Nephron progenitor cell (in vitro differentiated cells): ENCODE data around the gene PES1.
"Not testable (repeated sequence)": the region's sequence is repeated elsewhere in the genome, so short reads cannot be mapped to it uniquely, and the experiment has no call there.

Source experiments
- DNase-seq: peaks from one replicate; pipeline ENCODE4 v3.0.0; 2021
- H3K27ac Mint-ChIP-seq: 2 replicates; pipeline ENCODE4 v1.8.0; 2021; ENCODE audit warnings: mild to moderate bottlenecking, moderate library complexity, mixed read lengths
- H3K27me3 Mint-ChIP-seq: 2 replicates; pipeline ENCODE4 v1.8.0; 2021; ENCODE audit warnings: mild to moderate bottlenecking, low read depth, mixed read lengths; ENCODE audit not compliant: poor library complexity
- H3K36me3 Mint-ChIP-seq: 2 replicates; pipeline ENCODE4 v1.8.0; 2021; ENCODE audit warnings: low read depth, mixed read lengths
- H3K4me1 Mint-ChIP-seq: 2 replicates; pipeline ENCODE4 v1.8.0; 2021; ENCODE audit warnings: mixed read lengths
- H3K4me3 Mint-ChIP-seq: 2 replicates; pipeline ENCODE4 v1.8.0; 2021; ENCODE audit warnings: mild to moderate bottlenecking, moderate library complexity, mixed read lengths
- H3K9me3 Mint-ChIP-seq: 2 replicates; pipeline ENCODE4 v1.8.0; 2021; ENCODE audit warnings: mild to moderate bottlenecking, moderate library complexity, mixed read lengths
- TF ChIP-seq, protein P1 (sequence below): fragments of 200-600 bp; sonication (generic); IDR thresholded peaks from 2 replicates; pipeline ENCODE4 v1.5.0; 2021; ENCODE audit warnings: antibody characterized with exemption

Gene PES1

DNA sequence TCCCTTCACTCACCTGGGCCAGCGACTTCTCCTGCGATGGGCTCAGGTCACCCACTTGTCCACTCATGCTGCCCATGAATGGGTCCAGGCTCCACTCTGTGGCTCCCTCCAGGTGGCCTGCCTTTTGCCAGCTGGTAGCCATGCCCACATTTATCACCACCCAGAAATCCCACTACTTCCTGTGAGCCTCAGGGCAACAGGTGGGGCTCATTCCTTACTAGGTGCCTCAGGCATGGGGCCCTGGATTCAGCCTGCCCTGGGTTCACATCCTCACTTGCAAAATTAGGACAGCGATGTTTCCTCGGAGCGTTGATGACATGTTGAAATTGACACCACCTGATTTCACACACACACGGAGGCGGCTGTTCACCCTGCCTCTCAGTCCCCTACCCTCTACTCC lies 45.1 kb downstream of the PES1 start, which contains the start of gene SEC14L6:
Gene SEC14L6, minus strand, starts transcription at position 126 of the 400 bp plus-strand sequence. Its CDS starts 59 bp downstream, at position 67.
- peaks cover 39% of the 10 kb centered on the region for H3K4me1 Mint-ChIP-seq
- H3K27me3 Mint-ChIP-seq: peaks cover 41% of the 10 kb centered on the region
- H3K27ac Mint-ChIP-seq: no peak within 1 kb of the TSS
- peaks cover 6% of the 10 kb centered on the region for H3K9me3 Mint-ChIP-seq
- no peaks in the 10 kb centered on the region for H3K36me3 Mint-ChIP-seq
- no peak within 1 kb of the TSS for H3K4me3 Mint-ChIP-seq
- TF ChIP-seq, protein P1, sequence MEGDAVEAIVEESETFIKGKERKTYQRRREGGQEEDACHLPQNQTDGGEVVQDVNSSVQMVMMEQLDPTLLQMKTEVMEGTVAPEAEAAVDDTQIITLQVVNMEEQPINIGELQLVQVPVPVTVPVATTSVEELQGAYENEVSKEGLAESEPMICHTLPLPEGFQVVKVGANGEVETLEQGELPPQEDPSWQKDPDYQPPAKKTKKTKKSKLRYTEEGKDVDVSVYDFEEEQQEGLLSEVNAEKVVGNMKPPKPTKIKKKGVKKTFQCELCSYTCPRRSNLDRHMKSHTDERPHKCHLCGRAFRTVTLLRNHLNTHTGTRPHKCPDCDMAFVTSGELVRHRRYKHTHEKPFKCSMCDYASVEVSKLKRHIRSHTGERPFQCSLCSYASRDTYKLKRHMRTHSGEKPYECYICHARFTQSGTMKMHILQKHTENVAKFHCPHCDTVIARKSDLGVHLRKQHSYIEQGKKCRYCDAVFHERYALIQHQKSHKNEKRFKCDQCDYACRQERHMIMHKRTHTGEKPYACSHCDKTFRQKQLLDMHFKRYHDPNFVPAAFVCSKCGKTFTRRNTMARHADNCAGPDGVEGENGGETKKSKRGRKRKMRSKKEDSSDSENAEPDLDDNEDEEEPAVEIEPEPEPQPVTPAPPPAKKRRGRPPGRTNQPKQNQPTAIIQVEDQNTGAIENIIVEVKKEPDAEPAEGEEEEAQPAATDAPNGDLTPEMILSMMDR: no peak
- no peak for DNase-seq

DNA sequence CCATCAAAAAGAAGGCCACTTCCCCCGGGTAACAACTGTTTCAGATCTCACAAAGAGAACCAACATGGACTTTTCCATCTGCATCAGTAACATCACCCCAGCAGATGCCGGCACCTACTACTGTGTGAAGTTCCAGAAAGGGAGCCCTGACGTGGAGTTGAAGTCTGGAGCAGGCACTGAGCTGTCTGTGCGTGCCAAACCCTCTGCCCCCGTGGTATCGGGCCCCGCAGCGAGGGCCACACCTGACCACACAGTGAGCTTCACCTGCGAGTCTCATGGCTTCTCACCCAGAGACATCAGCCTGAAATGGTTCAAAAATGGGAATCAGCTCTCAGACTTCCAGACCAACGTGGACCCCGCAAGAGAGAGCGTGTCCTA lies 48.9 kb downstream of the PES1 start:
- Mint-ChIP-seq H3K4me1 (peaks cover 43% of the 10 kb centered on the region), H3K9me3 (peaks cover 6% of the 10 kb centered on the region), H3K27ac (no peak overlapping the region), H3K36me3 (no peaks in the 10 kb centered on the region), H3K27me3 (peaks cover 46% of the 10 kb centered on the region), H3K4me3 (peak overlapping the region; percentile 83)
- TF ChIP-seq, protein P1: no peak
- DNase-seq: no peak

- Mint-ChIP-seq H3K27me3 (peaks cover 43% of the 10 kb centered on the region), H3K36me3 (no peaks in the 10 kb centered on the region), H3K27ac (no peak overlapping the region), H3K9me3 (peaks cover 6% of the 10 kb centered on the region), H3K4me3 (peak overlapping the region; percentile 83), H3K4me1 (peaks cover 47% of the 10 kb centered on the region)
- TF ChIP-seq, protein P1: no peak
- DNase-seq: peak; percentile 64
These were observed 49.5 kb downstream of the PES1 start for GRCh38 chr22:30541961-30542810.

- not testable (repeated sequence) for DNase-seq, H3K36me3 Mint-ChIP-seq, H3K27ac Mint-ChIP-seq, H3K9me3 Mint-ChIP-seq
- H3K27me3 Mint-ChIP-seq: peaks cover 43% of the 10 kb centered on the region
- H3K4me1 Mint-ChIP-seq: peaks cover 41% of the 10 kb centered on the region
- peak overlapping the region; percentile 82 for H3K4me3 Mint-ChIP-seq
These were observed 50.2 kb downstream of the PES1 start for GRCh38 chr22:30541511-30541910.

DNA sequence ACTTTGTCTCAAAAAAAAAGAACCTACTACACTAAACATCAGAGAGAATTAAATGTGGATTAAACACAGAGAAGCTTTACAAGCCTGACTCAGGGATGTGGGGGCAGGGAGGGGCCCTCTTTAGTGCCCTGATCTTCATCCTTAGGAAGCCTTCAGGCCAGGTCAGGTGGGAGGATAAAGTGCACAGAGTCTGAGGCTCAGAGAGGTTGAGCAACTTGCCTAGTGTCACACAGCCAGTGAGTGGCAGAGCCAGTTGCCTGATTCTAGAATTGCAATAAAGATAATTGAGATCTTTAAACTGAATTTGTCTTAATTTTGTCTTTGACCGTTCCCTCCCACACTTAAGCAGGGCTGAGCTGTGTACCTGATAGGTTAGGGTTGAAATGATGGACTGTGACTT lies 52.3 kb downstream of the PES1 start:
- DNase-seq: no peak
- H3K27ac Mint-ChIP-seq: no peak overlapping the region
- H3K9me3 Mint-ChIP-seq: no peaks in the 10 kb centered on the region
- TF ChIP-seq, protein P1: no peak
- no peaks in the 10 kb centered on the region for H3K36me3 Mint-ChIP-seq
- H3K4me3 Mint-ChIP-seq: no peak overlapping the region
- peaks cover 33% of the 10 kb centered on the region for H3K4me1 Mint-ChIP-seq
- peaks cover 42% of the 10 kb centered on the region for H3K27me3 Mint-ChIP-seq

- H3K36me3 Mint-ChIP-seq: no peaks in the 10 kb centered on the region
- H3K4me3 Mint-ChIP-seq: no peak overlapping the region
- H3K27me3 Mint-ChIP-seq: peaks cover 33% of the 10 kb centered on the region
- no peak for DNase-seq
- no peaks in the 10 kb centered on the region for H3K9me3 Mint-ChIP-seq
- H3K4me1 Mint-ChIP-seq: peaks cover 27% of the 10 kb centered on the region
- no peak overlapping the region for H3K27ac Mint-ChIP-seq
- TF ChIP-seq, protein P1: no peak
These were observed 53.4 kb downstream of the PES1 start for GRCh38 chr22:30538280-30538679.
